Fibroblast of skin of left quadriceps (primary cell): Measurements from ENCODE around the gene NCAPD3.
"Not testable (repeated sequence)": the region's sequence is repeated elsewhere in the genome, so short reads cannot be mapped to it uniquely, and the experiment has no call there.

Source experiments
- DNase-seq, 2 experiments: peaks; one replicate each; pipeline ENCODE4 v3.0.0-alpha.2; 2013; ENCODE audit warnings: low read depth in 2 of 2

Gene NCAPD3, protein sequence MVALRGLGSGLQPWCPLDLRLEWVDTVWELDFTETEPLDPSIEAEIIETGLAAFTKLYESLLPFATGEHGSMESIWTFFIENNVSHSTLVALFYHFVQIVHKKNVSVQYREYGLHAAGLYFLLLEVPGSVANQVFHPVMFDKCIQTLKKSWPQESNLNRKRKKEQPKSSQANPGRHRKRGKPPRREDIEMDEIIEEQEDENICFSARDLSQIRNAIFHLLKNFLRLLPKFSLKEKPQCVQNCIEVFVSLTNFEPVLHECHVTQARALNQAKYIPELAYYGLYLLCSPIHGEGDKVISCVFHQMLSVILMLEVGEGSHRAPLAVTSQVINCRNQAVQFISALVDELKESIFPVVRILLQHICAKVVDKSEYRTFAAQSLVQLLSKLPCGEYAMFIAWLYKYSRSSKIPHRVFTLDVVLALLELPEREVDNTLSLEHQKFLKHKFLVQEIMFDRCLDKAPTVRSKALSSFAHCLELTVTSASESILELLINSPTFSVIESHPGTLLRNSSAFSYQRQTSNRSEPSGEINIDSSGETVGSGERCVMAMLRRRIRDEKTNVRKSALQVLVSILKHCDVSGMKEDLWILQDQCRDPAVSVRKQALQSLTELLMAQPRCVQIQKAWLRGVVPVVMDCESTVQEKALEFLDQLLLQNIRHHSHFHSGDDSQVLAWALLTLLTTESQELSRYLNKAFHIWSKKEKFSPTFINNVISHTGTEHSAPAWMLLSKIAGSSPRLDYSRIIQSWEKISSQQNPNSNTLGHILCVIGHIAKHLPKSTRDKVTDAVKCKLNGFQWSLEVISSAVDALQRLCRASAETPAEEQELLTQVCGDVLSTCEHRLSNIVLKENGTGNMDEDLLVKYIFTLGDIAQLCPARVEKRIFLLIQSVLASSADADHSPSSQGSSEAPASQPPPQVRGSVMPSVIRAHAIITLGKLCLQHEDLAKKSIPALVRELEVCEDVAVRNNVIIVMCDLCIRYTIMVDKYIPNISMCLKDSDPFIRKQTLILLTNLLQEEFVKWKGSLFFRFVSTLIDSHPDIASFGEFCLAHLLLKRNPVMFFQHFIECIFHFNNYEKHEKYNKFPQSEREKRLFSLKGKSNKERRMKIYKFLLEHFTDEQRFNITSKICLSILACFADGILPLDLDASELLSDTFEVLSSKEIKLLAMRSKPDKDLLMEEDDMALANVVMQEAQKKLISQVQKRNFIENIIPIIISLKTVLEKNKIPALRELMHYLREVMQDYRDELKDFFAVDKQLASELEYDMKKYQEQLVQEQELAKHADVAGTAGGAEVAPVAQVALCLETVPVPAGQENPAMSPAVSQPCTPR (N-terminal part only)

DNA sequence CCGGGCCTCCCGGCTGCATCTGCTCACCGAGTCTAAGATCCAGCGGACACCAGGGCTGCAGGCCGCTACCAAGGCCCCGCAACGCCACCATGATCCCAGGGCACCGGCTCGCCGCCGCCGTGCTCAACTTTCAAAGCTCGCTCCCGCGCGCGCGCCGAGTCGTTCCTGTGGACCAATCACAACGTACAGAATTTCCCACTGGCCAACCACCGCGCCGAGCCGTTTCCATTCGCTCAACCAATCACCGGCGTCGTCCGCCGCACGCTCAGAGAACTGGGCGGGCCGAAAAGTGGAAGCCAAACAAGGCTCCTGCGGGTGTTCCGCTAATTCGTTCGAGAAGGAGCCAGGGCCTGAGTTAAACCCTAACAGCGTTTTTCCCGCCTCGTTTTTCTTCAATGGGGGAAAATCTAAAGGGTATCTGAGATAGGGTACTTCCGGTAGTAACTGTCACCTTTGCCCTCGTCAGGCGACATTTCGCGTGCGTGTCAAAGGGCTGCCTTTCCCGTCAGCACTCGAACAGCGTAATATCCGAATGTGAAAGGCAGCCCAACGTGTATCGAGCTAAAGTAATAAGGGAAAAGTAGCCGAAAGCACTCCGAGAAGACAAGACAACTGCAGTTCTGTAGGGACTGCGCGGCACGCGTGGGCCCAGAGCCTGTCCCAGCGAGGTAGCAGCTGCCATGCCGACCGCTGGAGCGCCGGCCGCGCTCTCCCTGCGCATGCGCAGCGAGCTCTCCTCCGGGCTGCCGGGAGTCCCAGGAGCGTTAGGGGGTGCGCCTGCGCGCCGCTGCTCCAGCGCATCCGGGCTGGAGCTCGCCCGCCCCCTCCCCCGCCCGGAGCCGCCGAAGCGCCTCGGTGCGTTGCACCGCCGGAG, at the start of gene NCAPD3, which contains the start of gene VPS26B:
NCAPD3 (minus strand) TSS at position 132 of the 874 bp plus-strand sequence; CDS start at position 91, 41 bp downstream.
VPS26B (plus strand) TSS at position 836 of the 874 bp plus-strand sequence. CDS start 452 bp downstream, outside the sequence.
- peak; percentile 90 to 91 for DNase-seq

DNA sequence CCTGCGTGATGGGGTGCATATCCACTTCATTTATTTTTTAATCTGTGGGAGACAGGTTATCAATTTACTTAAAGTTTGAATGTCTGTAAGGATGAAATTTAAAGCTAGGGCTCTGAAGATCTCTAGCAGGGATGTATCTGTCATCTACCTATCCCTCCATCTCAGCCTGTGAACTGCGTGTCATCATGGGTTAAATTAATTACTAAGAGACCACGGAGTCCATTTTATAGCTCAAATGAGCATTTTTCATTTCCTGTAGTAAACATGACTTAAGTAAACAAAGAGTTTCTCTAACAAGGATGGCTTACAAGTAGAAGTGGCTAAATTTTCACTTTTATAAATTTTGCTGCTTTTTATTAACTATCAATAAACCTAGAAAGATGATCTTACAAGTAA, 49.5 kb upstream of the NCAPD3 start:
- DNase-seq: no peak

DNA sequence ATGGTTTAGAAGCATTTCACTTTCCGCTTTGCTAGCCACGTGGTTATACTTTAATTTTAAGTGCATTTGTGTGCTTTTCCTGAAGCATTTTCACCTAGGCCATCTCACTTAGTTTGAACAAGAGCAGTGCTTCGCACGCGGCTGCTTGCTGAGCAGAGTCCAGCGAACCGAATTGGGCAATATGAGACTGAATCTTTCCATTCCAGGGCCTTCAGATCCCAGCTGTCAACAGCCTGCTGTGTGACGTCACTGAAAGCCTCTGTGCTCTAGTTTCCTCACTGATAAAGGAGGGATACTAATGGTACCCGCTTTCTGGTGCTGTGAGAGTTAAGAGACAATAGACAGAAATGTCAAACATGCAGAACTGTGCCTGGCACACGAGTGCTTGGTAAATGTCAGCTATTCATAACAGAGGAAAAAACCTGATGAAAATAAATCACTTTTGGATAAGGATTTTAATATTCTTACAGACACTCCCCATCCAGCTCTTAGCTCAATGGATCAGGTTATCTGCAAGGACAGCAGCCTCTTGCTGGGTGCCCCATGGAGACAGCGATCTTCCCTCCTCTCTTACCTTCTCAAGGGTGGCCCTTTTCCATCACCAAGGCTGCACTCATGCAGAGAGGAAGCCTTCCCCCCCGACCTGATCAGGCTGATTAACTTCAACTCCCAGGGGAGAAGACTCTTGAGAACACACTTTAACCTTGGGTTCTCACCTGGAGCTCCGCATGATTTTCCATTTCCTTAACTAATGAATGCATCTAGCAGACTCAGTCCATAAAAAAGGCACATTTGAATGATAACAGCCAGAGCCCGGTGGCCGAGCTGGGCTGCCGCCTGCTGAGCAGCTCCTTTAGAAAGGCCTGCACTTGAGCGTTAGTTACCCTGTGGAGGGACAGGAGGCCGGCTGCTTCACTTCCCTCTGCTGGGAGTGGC, 48.9 kb upstream of the NCAPD3 start:
- no peak for DNase-seq

DNA sequence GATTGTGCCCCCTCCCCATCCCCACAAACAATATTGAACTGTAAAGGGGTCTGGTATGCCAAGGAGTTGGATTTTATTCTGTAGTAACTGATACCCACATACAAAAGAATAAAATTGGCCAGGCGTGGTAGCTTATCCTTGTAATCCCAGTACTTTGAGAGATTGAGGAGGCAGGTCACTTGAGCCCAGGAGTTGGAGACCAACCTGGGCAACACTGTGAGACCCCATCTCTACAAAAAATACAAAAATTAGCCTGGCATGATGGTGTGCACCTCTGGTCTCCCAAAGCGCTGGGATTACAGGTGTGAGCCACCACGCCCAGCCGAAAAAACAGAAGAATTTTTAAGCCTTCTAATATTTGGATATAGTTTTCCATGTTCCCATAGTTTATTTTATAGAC, 48.2 kb upstream of the NCAPD3 start:
- DNase-seq: no peak

DNA sequence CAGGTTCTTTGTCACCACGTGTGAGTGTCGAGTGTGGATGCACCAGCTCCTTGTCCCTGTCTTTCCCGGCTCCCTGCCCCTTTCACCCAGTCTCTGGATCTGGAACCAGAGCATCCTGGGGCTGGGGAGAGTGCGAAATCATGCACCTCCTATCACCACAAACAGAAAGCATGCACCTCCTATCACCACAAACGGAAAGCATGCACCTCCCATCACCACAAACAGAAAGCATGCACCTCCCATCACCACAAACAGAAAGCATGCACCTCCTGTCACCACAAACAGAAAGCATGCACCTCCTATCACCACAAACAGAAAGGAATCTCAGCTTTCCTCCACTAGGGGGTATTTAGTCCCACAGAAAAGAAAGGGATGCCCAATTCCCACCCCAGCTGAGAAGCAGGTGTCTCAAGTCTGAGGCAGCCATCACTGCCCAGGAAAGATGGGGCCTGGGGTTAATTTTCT, 46.5 kb upstream of the NCAPD3 start:
- DNase-seq: no peak

DNA sequence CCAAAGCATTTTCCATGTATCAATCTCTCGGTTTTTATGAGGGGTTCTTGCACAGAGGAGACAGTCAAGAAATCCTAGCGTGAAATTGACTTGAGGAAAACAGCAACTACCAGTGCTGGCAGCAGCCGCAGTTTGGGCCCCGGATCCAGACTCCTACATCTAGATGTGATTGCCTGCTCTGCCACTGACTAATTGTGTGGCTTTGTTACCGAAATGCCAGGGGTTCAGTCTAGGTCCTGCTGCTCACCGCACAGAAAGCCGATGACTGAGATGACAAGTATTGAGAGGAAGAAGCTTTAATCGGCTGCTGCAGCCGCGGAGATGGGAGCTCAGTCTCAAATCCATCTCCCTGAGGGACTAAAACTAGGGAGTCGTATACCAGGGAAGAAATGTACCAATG, 44.2 kb upstream of the NCAPD3 start:
- DNase-seq: no peak

DNA sequence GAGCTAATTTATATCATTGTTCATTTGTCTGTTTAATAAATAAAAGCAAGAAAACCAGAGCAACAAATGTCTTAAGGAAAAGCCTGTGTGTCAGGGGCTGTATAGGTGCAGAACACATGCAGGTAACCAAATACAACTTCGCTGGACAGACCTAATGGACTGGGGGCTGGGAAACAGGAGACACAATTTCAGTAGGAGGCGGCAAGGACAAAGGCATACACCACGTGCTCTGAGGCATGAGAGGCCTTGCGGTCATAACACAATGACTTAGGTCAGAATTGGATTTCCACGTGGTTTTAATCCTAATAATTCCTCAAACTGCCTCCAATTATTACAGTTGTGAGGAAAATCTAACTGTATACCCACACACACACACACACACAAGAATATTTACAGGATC, 43.7 kb upstream of the NCAPD3 start:
- no peak for DNase-seq

DNA sequence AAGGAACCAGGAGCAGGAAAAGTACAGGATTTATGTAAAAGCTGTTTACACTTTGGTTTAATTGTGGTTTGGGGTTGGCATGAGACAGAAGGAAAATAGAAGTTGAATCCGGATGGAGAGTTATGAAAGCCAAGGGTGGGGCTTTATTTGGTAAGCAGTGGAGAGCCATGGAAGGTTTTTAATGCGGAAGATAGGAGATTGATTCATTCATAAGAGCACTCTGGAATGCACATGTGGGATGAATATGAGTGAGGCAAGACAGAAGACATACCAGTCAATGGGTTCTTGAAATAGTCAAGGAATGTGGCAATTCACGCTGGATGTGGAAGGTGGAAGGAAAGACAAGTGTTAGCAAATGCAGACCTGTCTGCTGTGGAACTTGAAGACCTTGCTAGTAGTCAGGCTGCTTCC, 43.1 kb upstream of the NCAPD3 start:
- DNase-seq: peak; percentile 58 to 72

DNA sequence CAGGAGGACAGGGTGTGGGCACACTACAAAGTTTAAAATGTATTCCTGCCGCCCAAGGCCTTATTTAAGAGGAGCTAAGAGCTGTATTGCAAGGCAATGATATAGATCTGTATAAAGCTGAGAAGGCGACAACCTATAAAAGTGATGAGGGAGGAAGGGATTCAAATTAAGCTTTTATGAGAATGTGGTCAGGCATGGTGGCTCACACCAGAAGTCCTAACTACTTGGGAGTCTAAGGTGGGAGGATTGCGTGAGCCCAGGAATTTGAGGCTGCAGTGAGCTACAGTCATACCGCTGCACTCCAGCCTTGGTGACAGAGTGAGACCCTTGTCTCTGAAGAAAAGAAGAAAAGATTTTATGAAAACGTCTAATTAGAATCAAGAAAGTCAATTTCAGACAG, 42.7 kb upstream of the NCAPD3 start:
- DNase-seq: no peak

DNA sequence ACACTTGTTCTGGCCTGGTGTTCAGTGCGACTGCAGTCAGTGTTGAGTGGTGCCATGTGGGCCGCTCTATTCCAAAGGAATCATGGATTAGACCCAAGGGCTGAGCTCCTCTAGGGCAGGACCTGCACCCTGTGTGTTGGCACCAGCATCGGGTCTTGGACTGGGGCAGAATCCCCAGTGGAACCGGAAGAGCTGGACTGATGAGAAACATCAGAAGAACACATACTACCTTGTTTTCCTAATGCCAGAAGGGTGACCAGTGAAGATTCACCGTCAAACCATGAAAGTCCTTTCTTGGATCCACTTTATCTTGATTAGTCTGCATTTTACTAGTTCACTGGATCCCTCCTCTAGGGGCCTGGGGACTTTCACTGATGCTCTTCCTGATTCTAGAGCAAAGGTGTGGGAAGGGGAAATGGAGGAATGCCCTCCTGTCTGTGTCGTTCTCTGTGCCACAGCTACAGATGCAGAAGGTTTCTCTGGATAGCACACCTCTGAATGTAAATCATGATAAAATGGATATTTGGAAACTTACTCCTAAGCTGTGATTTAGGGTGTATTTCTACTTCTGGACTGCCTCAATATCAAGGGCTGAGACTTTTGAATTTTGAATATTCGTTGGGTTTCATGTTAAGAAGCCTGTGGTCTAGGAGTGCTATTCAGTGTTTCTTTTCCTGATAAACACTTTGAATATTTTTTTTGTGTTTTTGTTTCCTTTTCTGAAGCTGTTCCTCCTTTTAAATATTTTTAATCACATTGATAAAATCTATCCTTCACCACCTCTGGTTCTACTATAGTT, 41.4 kb upstream of the NCAPD3 start:
- DNase-seq: no peak

DNA sequence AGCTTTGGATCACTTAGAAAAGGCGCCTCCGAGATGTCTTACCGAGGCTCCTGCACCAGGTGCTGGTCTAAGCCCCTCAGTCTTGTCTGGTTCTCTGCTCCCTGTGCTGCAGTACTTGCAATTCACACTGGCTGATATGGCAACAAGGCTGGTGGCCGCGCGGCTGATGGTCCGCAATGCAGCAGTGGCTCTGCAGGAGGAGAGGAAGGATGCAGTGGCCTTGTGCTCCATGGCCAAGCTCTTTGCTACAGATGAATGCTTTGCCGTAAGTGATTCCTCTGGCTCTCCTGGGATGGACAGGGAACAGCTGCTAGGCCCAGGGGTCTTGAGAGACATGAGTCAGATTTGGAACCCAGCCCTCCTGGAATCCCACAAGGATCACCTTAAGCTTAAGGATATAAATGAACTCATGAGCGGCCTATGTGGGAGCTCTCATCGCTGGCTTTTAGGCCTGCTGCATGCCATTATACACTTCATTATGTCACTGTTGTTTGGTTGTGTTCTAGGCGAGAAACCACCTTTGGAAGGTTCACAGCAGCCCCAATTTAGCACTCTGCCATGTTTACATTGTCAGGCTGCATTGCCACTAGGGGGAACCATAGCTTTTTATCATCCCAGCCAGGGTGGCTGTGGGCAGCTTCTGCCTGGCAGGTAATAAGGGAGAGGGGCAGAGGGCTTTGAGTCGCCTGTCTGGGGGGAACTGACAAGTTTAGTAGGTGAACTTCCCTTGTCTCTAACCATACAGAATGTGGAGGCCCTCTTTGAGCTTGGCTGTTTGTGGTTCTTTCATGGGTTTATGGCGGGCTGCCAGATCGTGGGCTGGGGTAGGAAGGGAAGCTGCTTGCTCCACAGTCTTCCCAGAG, 38.1 kb upstream of the NCAPD3 start:
- DNase-seq: no peak

DNA sequence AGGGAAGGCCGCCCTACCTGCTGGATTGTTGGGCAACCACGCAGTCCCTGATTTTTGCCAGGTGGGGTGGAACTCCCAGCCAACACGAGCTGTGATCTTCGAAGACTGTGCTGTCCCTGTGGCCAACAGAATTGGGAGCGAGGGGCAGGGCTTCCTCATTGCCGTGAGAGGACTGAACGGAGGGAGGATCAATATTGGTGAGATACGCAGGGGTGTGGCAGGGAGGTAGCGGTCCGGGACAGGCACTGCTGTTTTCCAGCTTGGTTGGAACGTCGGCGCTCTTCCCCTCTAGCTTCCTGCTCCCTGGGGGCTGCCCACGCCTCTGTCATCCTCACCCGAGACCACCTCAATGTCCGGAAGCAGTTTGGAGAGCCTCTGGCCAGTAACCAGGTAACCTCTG, 37.2 kb upstream of the NCAPD3 start:
- no peak for DNase-seq

DNA sequence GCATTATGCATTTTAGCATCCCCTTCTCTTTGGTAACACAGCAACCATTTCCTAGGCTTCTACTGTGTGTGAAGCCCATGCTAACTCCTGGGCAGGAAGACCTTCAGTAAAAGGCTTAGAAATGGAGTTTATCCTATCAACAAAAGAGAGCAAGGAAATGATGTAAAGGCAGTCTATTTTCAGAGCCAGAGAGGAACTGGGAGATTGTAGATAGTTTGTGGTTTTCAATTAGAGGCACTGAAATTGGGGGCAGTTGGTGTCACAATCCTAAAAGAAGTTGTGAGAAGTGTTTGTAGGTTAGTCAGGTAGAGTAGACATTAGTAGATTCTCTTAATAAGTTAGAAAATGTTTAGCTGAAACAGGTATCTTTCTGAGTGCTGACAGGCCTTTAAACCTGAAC, 36.7 kb upstream of the NCAPD3 start:
- no peak for DNase-seq

DNA sequence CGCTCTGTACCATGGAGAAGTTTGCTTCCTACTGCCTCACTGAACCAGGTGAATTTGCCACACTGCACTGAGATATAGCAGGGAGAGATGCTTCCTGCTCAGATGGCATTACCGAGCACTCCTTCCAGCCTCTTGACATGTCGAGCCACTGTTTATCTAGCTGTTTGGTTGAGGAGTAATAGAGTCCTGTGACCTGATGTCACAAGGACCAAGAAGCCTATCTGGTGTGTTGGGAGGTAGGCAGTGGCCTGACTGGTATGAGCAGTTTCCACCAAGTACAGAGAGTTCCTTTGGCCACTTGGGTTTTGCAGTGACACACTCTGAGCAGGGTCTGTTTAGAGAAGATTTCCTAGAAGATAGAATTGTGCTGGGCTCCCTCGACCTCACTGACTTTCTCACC, 34.8 kb upstream of the NCAPD3 start:
- DNase-seq: no peak

DNA sequence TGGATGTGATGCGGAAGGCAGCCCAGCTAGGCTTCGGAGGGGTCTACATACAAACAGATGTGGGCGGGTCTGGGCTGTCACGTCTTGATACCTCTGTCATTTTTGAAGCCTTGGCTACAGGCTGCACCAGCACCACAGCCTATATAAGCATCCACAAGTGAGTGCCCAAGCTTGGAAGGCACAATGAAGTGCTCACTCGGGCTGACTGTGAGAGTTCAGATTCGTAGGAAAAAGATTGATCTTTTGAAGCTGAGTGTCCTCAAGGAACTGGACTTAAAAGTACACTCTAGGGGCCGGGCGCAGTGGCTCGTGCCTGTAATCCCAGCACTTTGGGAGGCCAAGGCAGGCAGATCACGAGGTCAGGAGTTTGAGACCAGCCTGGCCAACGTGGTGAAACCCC, 33.3 kb upstream of the NCAPD3 start:
- no peak for DNase-seq

DNA sequence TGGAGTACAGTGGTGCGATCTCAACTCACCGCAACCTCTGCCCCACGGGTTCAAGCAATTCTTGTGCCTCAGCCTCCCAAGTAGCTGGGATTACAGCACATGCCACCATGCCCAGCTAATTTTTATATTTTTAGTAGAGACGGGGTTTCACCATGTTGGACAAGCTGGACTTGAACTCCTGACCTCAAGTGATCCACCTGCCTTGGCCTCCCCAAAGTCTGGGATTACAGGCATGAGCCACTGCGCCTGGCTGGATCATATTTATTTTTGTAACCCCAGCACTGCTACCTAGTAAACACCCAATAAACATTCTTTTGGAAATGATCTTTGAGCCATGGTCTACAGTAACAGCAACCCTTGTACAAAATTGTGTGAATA, 31.4 kb upstream of the NCAPD3 start:
- not testable (repeated sequence) for DNase-seq

DNA sequence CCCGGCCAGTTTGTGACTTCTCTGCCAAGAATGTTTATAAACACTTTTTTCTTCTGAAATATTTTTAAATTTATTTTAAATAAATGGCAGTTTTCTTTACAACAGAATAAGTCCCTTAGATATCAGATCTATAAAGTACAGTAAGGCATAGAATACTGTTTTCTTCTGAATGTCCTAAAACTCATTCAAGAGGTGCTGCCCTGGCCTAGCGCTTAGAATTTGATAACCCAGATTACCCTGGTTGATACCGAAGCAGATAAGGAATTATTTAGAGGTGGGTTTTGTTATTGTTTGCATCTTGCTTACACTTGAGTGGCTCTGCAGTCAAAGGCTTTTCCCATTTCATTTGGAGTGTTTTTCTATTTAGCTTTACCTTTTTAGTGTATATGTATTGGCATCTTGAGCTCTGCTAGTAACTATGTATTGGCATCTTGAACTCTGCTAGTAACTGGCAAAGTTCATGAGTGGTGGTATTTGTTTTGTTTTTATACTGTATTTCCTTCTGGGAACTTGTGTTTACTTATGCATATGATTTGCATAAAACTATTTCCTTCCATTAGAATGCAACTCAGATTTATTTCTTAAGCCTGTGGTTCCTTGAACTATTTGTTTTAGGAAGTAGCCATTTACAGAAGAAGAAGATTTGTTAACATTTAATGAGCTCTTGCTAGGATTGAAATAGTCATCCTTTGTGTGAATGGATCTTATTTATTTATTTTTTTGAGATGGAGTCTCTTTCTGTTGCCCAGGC, 30.8 kb upstream of the NCAPD3 start:
- DNase-seq: no peak
